Stimulated activated CD8-positive, alpha-beta memory T cell treated with anti-CD3 and anti-CD28 coated beads, Interleukin-4, amount 100 ng/mL, for 48 hours (primary cell): ENCODE measurements around the gene UCK2.
A peak's percentile ranks its signal among the peaks of the same experiment; 100 is the strongest.

Experiments used
- DNase-seq: peaks from one replicate; pipeline ENCODE4 v3.0.0-alpha.2; 2020

The UCK2 gene

GRCh38 chr1:165856606-165857005, 29.2 kb downstream of the UCK2 start:
- no peak for DNase-seq

GRCh38 chr1:165857046-165857801, 29.8 kb downstream of the UCK2 start:
- DNase-seq = no peak

GRCh38 chr1:165858364-165858823, 31.0 kb downstream of the UCK2 start:
- no peak for DNase-seq

GRCh38 chr1:165858967-165859845, 31.8 kb downstream of the UCK2 start:
- no peak for DNase-seq

GRCh38 chr1:165860065-165860464, 32.7 kb downstream of the UCK2 start:
- DNase-seq = no peak

- no peak for DNase-seq
Measured at GRCh38 chr1:165861911-165862310, 34.5 kb downstream of the UCK2 start.

GRCh38 chr1:165862448-165862847, 35.0 kb downstream of the UCK2 start:
- DNase-seq = no peak

GRCh38 chr1:165863346-165863745, 35.9 kb downstream of the UCK2 start:
- DNase-seq = no peak

GRCh38 chr1:165865633-165866340, 38.4 kb downstream of the UCK2 start:
- no peak for DNase-seq

GRCh38 chr1:165869343-165869742, 41.9 kb downstream of the UCK2 start:
- no peak for DNase-seq

GRCh38 chr1:165871311-165872067, 44.1 kb downstream of the UCK2 start:
- DNase-seq = peak; percentile 63

- DNase-seq = no peak
Measured at GRCh38 chr1:165873481-165873880, 46.1 kb downstream of the UCK2 start.

GRCh38 chr1:165874643-165875042, 47.2 kb downstream of the UCK2 start:
- DNase-seq = no peak

GRCh38 chr1:165875171-165875570, 47.8 kb downstream of the UCK2 start:
- DNase-seq = no peak

GRCh38 chr1:165875604-165876003, 48.2 kb downstream of the UCK2 start:
- DNase-seq = no peak

- DNase-seq = no peak
Measured at GRCh38 chr1:165876121-165876520, 48.7 kb downstream of the UCK2 start.

GRCh38 chr1:165877411-165877810, 50.0 kb downstream of the UCK2 start:
- DNase-seq = no peak

- DNase-seq = no peak
Measured at GRCh38 chr1:165877940-165878556, 50.6 kb downstream of the UCK2 start.

GRCh38 chr1:165879946-165880345, 52.5 kb downstream of the UCK2 start:
- no peak for DNase-seq

- DNase-seq = no peak
Measured at GRCh38 chr1:165880993-165881392, 53.6 kb downstream of the UCK2 start.

GRCh38 chr1:165882168-165882837, 54.9 kb downstream of the UCK2 start:
- DNase-seq = no peak

GRCh38 chr1:165883056-165883455, 55.6 kb downstream of the UCK2 start:
- DNase-seq = no peak
